H1 (cell line): ENCODE data around the gene MNX1. TPM values are rescaled to one million over a fixed set of nuclear protein-coding genes. Genes with fewer than 3 reads are reported as not detected.

Experiments used
- CTCF ChIA-PET: fragments of 300-600 bp; sonication (Branson Sonifier 250); formaldehyde crosslinking; loops from one replicate; lab custom pipeline; 2021; ENCODE audit not compliant: partially characterized antibody; lab: Charles Lee
- POLR2A ChIA-PET: fragments of 300-600 bp; sonication (Branson Sonifier 250); formaldehyde crosslinking; loops from one replicate; lab custom pipeline; 2021; ENCODE audit warnings: inconsistent platforms; ENCODE audit not compliant: partially characterized antibody; lab: Charles Lee
- DNase-seq, 2 experiments: peaks; one replicate each; pipeline versions ENCODE4 v3.0.0 to v3.0.0-alpha.2; 2010 to 2022; ENCODE audit warnings: low spot score in 2 of 2, low read depth in 1 of 2, mixed read lengths in 1 of 2
- FAIRE-seq: peaks from 2 replicates; lab custom pipeline; 2011; peaks lifted over from hg19 to GRCh38; lab: Jason Lieb, UNC
- H2AFZ ChIP-seq: 2 replicates; pipeline ENCODE4 v1.8.1; 2012; ENCODE audit warnings: low read length, inconsistent platforms
- H2AK5ac ChIP-seq: 2 replicates; pipeline ENCODE4 v1.6.1; 2013; ENCODE audit warnings: low read depth, low read length
- H2BK120ac ChIP-seq: replicated peaks from 2 replicates; pipeline ENCODE3; 2013; ENCODE audit warnings: low read depth, low read length, inconsistent platforms
- H2BK12ac ChIP-seq: 2 replicates; pipeline ENCODE4 v1.6.1; 2013; ENCODE audit warnings: low read depth, low read length
- H2BK15ac ChIP-seq: 2 replicates; pipeline ENCODE4 v1.6.1; 2013; ENCODE audit warnings: low read length
- H2BK20ac ChIP-seq: 2 replicates; pipeline ENCODE4 v1.6.1; 2013; ENCODE audit warnings: low read length
- H2BK5ac ChIP-seq: 2 replicates; pipeline ENCODE4 v1.6.1; 2013; ENCODE audit warnings: low read depth, low read length
- H3K14ac ChIP-seq: 2 replicates; pipeline ENCODE4 v1.6.1; 2013; ENCODE audit warnings: inconsistent platforms; ENCODE audit not compliant: insufficient read length
- H3K18ac ChIP-seq: 2 replicates; pipeline ENCODE4 v1.6.1; 2013; ENCODE audit warnings: low read length; ENCODE audit errors: extremely low read depth
- H3K23ac ChIP-seq: 2 replicates; pipeline ENCODE4 v1.6.1; 2013; ENCODE audit warnings: inconsistent platforms; ENCODE audit not compliant: insufficient read length
- H3K23me2 ChIP-seq: 2 replicates; pipeline ENCODE4 v1.6.1; 2013; ENCODE audit warnings: low read depth, low read length
- H3K27ac ChIP-seq: 2 replicates; pipeline ENCODE4 v1.6.1; 2011; ENCODE audit warnings: low read depth, low read length, inconsistent platforms
- H3K27me3 ChIP-seq, 4 experiments: replicated peaks in 1 of 4; 1 replicate in 1 of 4; 2 replicates in 3 of 4; pipeline versions ENCODE4 v1.6.1 to v1.8.1; 2011 to 2013; ENCODE audit warnings: low read length in 3 of 4, mild to moderate bottlenecking in 3 of 4, inconsistent platforms in 2 of 4, mixed read lengths in 2 of 4, moderate library complexity in 1 of 4; ENCODE audit not compliant: control insufficient read depth in 3 of 4, insufficient read depth in 3 of 4; ENCODE audit errors: extremely low read depth in 1 of 4
- H3K36me3 ChIP-seq, 4 experiments: 2 replicates each; pipeline versions ENCODE4 v1.6.1 to v1.8.1; 2011 to 2013; ENCODE audit warnings: mild to moderate bottlenecking in 4 of 4, low read length in 3 of 4, moderate library complexity in 2 of 4, control low read depth in 1 of 4, inconsistent platforms in 1 of 4; ENCODE audit not compliant: insufficient read depth in 4 of 4, control insufficient read depth in 2 of 4
- H3K4ac ChIP-seq: replicated peaks from 2 replicates; pipeline ENCODE3; 2013; ENCODE audit warnings: low read length, low read depth, mixed read lengths, inconsistent platforms; ENCODE audit not compliant: insufficient read length
- H3K4me1 ChIP-seq, 4 experiments: replicated peaks in 1 of 4; 1 replicate in 1 of 4; 2 replicates in 3 of 4; pipeline versions ENCODE4 v1.6.1 to v1.8.1; 2011 to 2013; ENCODE audit warnings: low read length in 3 of 4, inconsistent platforms in 2 of 4, mixed read lengths in 1 of 4; ENCODE audit not compliant: insufficient read depth in 4 of 4, control insufficient read depth in 3 of 4
- H3K4me2 ChIP-seq, 2 experiments: 2 replicates each; pipeline versions ENCODE4 v1.6.1 to v1.8.1; 2011 to 2013; ENCODE audit warnings: low read depth in 2 of 2, low read length in 2 of 2, control low read depth in 1 of 2, inconsistent platforms in 1 of 2, mild to moderate bottlenecking in 1 of 2; ENCODE audit not compliant: insufficient read depth in 1 of 2
- H3K4me3 ChIP-seq, 4 experiments: fragments of 200-600, 300-600 bp in 1 of 4; sonication (generic), shearing (Covaris generic), sonication (Bioruptor Twin) in 1 of 4; 2 replicates each; pipeline versions ENCODE4 v1.5.1 to v1.8.1; 2011 to 2016; ENCODE audit warnings: low read length in 4 of 4, low read depth in 3 of 4, control low read depth in 2 of 4, inconsistent platforms in 2 of 4, mild to moderate bottlenecking in 2 of 4, mixed read lengths in 1 of 4, moderate library complexity in 1 of 4; ENCODE audit not compliant: insufficient read depth in 2 of 4; ENCODE audit errors: extremely low read depth in 1 of 4
- H3K56ac ChIP-seq: replicated peaks from 2 replicates; pipeline ENCODE3; 2013; ENCODE audit warnings: low read depth, mild to moderate bottlenecking, mixed read lengths, low read length, inconsistent platforms; ENCODE audit not compliant: insufficient read length
- H3K79me1 ChIP-seq: 2 replicates; pipeline ENCODE4 v1.6.1; 2013; ENCODE audit warnings: low read depth, low read length, control low read depth
- H3K79me2 ChIP-seq, 2 experiments: 2 replicates each; pipeline versions ENCODE4 v1.6.1 to v1.8.1; 2012 to 2013; ENCODE audit warnings: low read length in 2 of 2, mild to moderate bottlenecking in 2 of 2, inconsistent platforms in 1 of 2; ENCODE audit not compliant: insufficient read depth in 2 of 2, control insufficient read depth in 1 of 2
- H3K9ac ChIP-seq, 4 experiments: replicated peaks in 1 of 4; 1 replicate in 1 of 4; 2 replicates in 3 of 4; pipeline versions ENCODE4 v1.6.1 to v1.8.1; 2011 to 2013; ENCODE audit warnings: low read depth in 3 of 4, low read length in 3 of 4, control low read depth in 2 of 4, mild to moderate bottlenecking in 2 of 4, moderate library complexity in 2 of 4, inconsistent platforms in 1 of 4; ENCODE audit errors: extremely low read depth in 1 of 4
- H3K9me3 ChIP-seq, 2 experiments: 2 replicates each; pipeline versions ENCODE4 v1.6.1 to v1.8.1; 2012 to 2013; ENCODE audit warnings: mild to moderate bottlenecking in 2 of 2, moderate library complexity in 2 of 2, control low read depth in 1 of 2, inconsistent platforms in 1 of 2, low read depth in 1 of 2, low read length in 1 of 2, mixed read lengths in 1 of 2; ENCODE audit not compliant: insufficient read depth in 2 of 2
- H4K20me1 ChIP-seq, 2 experiments: replicated peaks in 1 of 2; 2 replicates each; pipeline versions ENCODE3 to v1.8.1; 2011 to 2013; ENCODE audit warnings: inconsistent platforms in 2 of 2, low read length in 2 of 2, mild to moderate bottlenecking in 1 of 2; ENCODE audit not compliant: insufficient read depth in 2 of 2, control insufficient read depth in 1 of 2
- H4K5ac ChIP-seq: 2 replicates; pipeline ENCODE4 v1.6.1; 2013; ENCODE audit warnings: low read length, low read depth, mixed read lengths, inconsistent platforms; ENCODE audit not compliant: insufficient read length
- H4K8ac ChIP-seq: 2 replicates; pipeline ENCODE4 v1.8.0; 2013; ENCODE audit warnings: mild to moderate bottlenecking, moderate library complexity, low read length, inconsistent platforms; ENCODE audit not compliant: insufficient read depth; ENCODE audit errors: extremely low read depth
- H4K91ac ChIP-seq: replicated peaks from 2 replicates; pipeline ENCODE3; 2013; ENCODE audit warnings: low read length, mixed read lengths, inconsistent platforms; ENCODE audit not compliant: insufficient read length
- ASH2L ChIP-seq: fragments of 200-600, 300-600 bp; sonication (generic); IDR thresholded peaks from one replicate; pipeline ENCODE4 v1.7.1; 2017; ENCODE audit warnings: low read length
- CBX5 ChIP-seq: fragments of 300-800, 300-1000 bp; sonication (generic); IDR thresholded peaks from 2 replicates; pipeline ENCODE4 v1.7.1; 2016; ENCODE audit warnings: antibody characterized with exemption, low read length, low read depth
- CREB1 ChIP-seq: IDR thresholded peaks from 2 replicates; pipeline ENCODE4 v1.6.1; 2012; ENCODE audit warnings: inconsistent platforms
- CTBP2 ChIP-seq: IDR thresholded peaks from 2 replicates; pipeline ENCODE4 v1.7.0; 2011; ENCODE audit warnings: borderline replicate concordance, mild to moderate bottlenecking, moderate library complexity, mixed read lengths, low read length; ENCODE audit not compliant: insufficient read depth, insufficient read length
- POLR2A ChIP-seq, 2 experiments: IDR thresholded peaks; 1 replicate in 1 of 2; 2 replicates in 1 of 2; pipeline ENCODE4 v1.6.1; 2011; ENCODE audit warnings: low read depth in 2 of 2, low read length in 2 of 2, mild to moderate bottlenecking in 2 of 2; ENCODE audit errors: control extremely low read depth in 1 of 2
- POLR2AphosphoS5 ChIP-seq: IDR thresholded peaks from 2 replicates; pipeline ENCODE4 v1.6.1; 2011; ENCODE audit warnings: low read depth, low read length
- RBBP5 ChIP-seq: IDR thresholded peaks from 2 replicates; pipeline ENCODE4 v1.7.1; 2012; ENCODE audit warnings: low read depth, mild to moderate bottlenecking, inconsistent platforms, low read length, moderate library complexity, borderline replicate concordance
- RFX5 ChIP-seq: IDR thresholded peaks from 2 replicates; pipeline ENCODE4 v1.6.1; 2011; ENCODE audit warnings: low read depth, low read length, improper control_type of control experiment, borderline replicate concordance
- SAP30 ChIP-seq: fragments of 300-600 bp; sonication (generic); IDR thresholded peaks from 2 replicates; pipeline ENCODE4 v1.7.1; 2012; ENCODE audit warnings: low read length, moderate library complexity, mild to moderate bottlenecking, inconsistent platforms; ENCODE audit not compliant: insufficient read depth, insufficient replicate concordance
- SIX5 ChIP-seq: IDR thresholded peaks from 2 replicates; pipeline ENCODE4 v1.6.1; 2011; ENCODE audit warnings: mild to moderate bottlenecking, low read depth, low read length
- SP1 ChIP-seq: IDR thresholded peaks from 2 replicates; pipeline ENCODE4 v1.6.1; 2011; ENCODE audit warnings: low read depth, low read length
- TAF1 ChIP-seq: IDR thresholded peaks from 2 replicates; pipeline ENCODE4 v1.6.1; 2011; ENCODE audit warnings: mild to moderate bottlenecking, low read depth, low read length
- TAF7 ChIP-seq: optimal IDR thresholded peaks from 2 replicates; pipeline ENCODE3; 2011; ENCODE audit warnings: low read depth, mild to moderate bottlenecking, inconsistent platforms, low read length, moderate library complexity, borderline replicate concordance
- YY1 ChIP-seq: IDR thresholded peaks from 2 replicates; pipeline ENCODE4 v1.6.1; 2011; ENCODE audit warnings: low read depth, mild to moderate bottlenecking, low read length
- WGBS, 2 experiments: shearing (Covaris generic) in 1 of 2; methylation state at CpG; one replicate each; pipeline versions ENCODE4 v1.1.6 to v1.1.7; 2013 to 2015; ENCODE audit warnings: low lambda C conversion rate in 2 of 2, mixed read lengths in 2 of 2, inconsistent platforms in 1 of 2, low coverage in 1 of 2, missing lambda C conversion rate in 1 of 2; ENCODE audit not compliant: insufficient replicate concordance in 2 of 2, insufficient coverage in 1 of 2, insufficient read length in 1 of 2; ENCODE audit errors: extremely low coverage in 1 of 2, missing lambda C conversion rate in 1 of 2; 5-methylcytosine and 5-hydroxymethylcytosine counted together
- polyA plus RNA-seq, 7 experiments: library from polyadenylated mRNA; depleted of rRNA in 3 of 7; stranded (reverse) in 5 of 7; unstranded in 2 of 7; fragments of >200 nt in 5 of 7; fragments of 200-250 nt in 2 of 7; gene quantifications; 1 replicate in 5 of 7; 2 replicates in 1 of 7; 4 replicates in 1 of 7; pipeline versions ENCODE4 v1.2.1 to v1.2.3, GENCODE V29; 2011 to 2013; ENCODE audit warnings: missing spikeins in 2 of 7, mixed read lengths in 2 of 7
- total RNA-seq: library from RNA; stranded (reverse); fragmentation: NEBNext Ultra II Directional; extraction: Animal tissue kit (Norgen Biotek cat#: 25700); gene quantifications from 2 replicates; pipeline ENCODE4 v1.2.1, GENCODE V29; 2021

Gene MNX1
- total and polyA plus RNA-seq, 2 of the 8 experiments (the other 6 are each of a cell fraction or from before 2014, with no cell fraction given) = 0.39 TPM; not detected in 1

DNA sequence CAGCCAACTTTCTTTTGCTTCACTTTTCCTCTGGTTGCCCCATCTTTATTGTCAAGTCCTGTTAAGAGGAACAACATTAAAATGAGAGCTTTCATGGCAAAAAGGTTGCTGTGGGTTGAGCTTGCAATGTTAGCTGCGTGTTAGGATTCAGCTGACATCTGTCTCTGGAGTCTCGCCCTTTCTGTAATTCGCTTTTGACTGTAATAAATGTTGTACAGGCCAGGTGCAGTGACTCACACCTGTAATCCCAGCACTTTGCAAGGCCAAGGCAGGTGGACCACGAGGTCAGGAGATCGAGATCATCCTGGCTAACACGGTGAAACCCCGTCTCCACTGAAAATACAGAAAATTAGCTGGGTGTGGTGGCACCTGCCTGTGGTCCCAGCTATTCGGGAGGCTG is 24.1 kb downstream of the MNX1 start:
- no peak overlapping the region for H3K56ac ChIP-seq
- H3K4me1 ChIP-seq = no peaks in the 10 kb centered on the region; a peak in 1 of 7 replicates
- H2AK5ac ChIP-seq = no peak overlapping the region
- no peaks in the 10 kb centered on the region for H3K79me1 ChIP-seq
- H2BK5ac ChIP-seq = no peak overlapping the region
- whole genome bisulfite sequencing, 2 experiments = 91% methylated on average over 8 of the region's 8 CpGs; no CpG with 5 or more reads in 1 of the 2 experiments
- H2BK15ac ChIP-seq = no peak overlapping the region
- no peak overlapping the region for H4K5ac ChIP-seq
- H3K23me2 ChIP-seq = no peaks in the 10 kb centered on the region
- no peak overlapping the region for H3K4me3 ChIP-seq
- no peaks in the 10 kb centered on the region for H3K9me3 ChIP-seq
- POLR2A ChIA-PET = interaction anchor here (1.1 to 2.3 kb wide), 2 partner anchors 10 to 37 kb away, joined by 3 to 7 read pairs; partner anchors contain the start of gene NOM1
- no peak overlapping the region for H3K14ac ChIP-seq
- H3K9ac ChIP-seq = no peak overlapping the region
- CTCF ChIA-PET = interaction anchor here (0.6 to 5.2 kb wide), 16 partner anchors 8 to 288 kb away, joined by 3 to 40 read pairs (median 3); no protein-coding TSS in a partner anchor
- H3K27me3 ChIP-seq = no peaks in the 10 kb centered on the region
- no peaks in the 10 kb centered on the region for H3K79me2 ChIP-seq
- no peak overlapping the region for H2BK12ac ChIP-seq
- no peak overlapping the region for H3K4me2 ChIP-seq
- H2BK20ac ChIP-seq = no peak overlapping the region
- H3K36me3 ChIP-seq = no peaks in the 10 kb centered on the region; a peak in 2 of 8 replicates
- H2AFZ ChIP-seq = no peak overlapping the region
- H4K20me1 ChIP-seq = no peaks in the 10 kb centered on the region
- no peak for FAIRE-seq
- H4K8ac ChIP-seq = no peak overlapping the region
- H3K4ac ChIP-seq = no peak overlapping the region
- H3K18ac ChIP-seq = no peak overlapping the region
- no peak overlapping the region for H4K91ac ChIP-seq
- no peak for DNase-seq
- no peak overlapping the region for H2BK120ac ChIP-seq
- no peak overlapping the region for H3K27ac ChIP-seq
- no peak overlapping the region for H3K23ac ChIP-seq
- TF ChIP-seq RFX5 (no peak), TAF1 (no peak), POLR2A (IDR thresholded peaks at IDR 0.05; ENCODE audit: control extremely low read depth in 1 of 2, low read depth in 2 of 2, low read length in 2 of 2) (no peak), CBX5 (no peak), CTBP2 (no peak), TAF7 (no peak), RBBP5 (no peak), SAP30 (no peak), YY1 (no peak), SIX5 (no peak), SP1 (no peak), CREB1 (no peak), POLR2AphosphoS5 (no peak), ASH2L (no peak)
